WI38 (cell line): Measurements from ENCODE around the gene CASQ2.
"Not testable (repeated sequence)": the region's sequence is repeated elsewhere in the genome, so short reads cannot be mapped to it uniquely, and the experiment has no call there.

Source experiments
- H3K4me3 ChIP-seq: 2 replicates; pipeline ENCODE4 v1.5.1; 2011; ENCODE audit warnings: low read depth, mild to moderate bottlenecking, control low read depth, low read length
- TF ChIP-seq, protein P1 (sequence below): IDR thresholded peaks from 2 replicates; pipeline ENCODE4 v1.5.1; 2012; ENCODE audit warnings: low read depth, mild to moderate bottlenecking, control low read depth, low read length

CASQ2 gene

DNA sequence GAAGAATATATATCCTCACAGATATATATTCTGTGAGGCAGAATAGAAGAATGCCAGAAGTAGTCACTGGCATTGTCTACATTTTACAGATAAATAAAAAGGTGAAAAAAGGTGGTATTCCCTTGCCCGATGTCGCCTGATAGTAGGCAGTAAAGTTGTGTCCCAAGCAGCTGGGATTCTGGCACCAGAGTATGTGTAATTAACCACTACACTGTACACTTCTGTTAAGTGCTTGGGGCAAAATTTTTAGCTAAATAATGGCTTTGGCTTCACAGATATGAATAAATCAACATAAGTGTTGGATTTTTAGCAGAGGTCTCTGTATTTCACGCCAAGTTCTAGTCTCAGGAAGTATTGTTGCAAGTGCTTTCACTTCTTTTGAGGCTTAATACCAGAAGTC is 13.3 kb upstream of the CASQ2 start:
- TF ChIP-seq, protein P1, sequence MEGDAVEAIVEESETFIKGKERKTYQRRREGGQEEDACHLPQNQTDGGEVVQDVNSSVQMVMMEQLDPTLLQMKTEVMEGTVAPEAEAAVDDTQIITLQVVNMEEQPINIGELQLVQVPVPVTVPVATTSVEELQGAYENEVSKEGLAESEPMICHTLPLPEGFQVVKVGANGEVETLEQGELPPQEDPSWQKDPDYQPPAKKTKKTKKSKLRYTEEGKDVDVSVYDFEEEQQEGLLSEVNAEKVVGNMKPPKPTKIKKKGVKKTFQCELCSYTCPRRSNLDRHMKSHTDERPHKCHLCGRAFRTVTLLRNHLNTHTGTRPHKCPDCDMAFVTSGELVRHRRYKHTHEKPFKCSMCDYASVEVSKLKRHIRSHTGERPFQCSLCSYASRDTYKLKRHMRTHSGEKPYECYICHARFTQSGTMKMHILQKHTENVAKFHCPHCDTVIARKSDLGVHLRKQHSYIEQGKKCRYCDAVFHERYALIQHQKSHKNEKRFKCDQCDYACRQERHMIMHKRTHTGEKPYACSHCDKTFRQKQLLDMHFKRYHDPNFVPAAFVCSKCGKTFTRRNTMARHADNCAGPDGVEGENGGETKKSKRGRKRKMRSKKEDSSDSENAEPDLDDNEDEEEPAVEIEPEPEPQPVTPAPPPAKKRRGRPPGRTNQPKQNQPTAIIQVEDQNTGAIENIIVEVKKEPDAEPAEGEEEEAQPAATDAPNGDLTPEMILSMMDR = no peak

DNA sequence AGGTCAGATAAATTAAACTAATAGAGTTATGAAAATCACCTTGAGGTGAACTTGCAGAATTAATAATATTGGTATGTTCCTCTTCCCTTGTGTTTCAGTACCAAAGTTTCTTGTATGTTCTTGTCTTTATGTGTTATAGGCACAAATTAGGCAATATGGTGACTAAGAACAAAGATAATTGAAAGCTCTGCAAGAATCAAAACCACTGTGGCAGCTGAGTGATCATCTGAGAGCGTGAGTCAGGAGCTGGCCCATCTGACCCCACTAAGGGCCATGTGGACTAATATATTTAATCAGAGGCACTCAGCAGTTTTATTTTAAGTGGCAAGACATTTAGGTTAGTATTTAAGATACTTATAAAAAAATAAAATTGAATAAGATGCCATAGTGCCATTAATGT is 12.8 kb upstream of the CASQ2 start:
- TF ChIP-seq, protein P1 = no peak
- no peak overlapping the region for H3K4me3 ChIP-seq

More for the DNA sequence above, 13.3 kb upstream of the CASQ2 start:
- H3K4me3 ChIP-seq = no peak overlapping the region

DNA sequence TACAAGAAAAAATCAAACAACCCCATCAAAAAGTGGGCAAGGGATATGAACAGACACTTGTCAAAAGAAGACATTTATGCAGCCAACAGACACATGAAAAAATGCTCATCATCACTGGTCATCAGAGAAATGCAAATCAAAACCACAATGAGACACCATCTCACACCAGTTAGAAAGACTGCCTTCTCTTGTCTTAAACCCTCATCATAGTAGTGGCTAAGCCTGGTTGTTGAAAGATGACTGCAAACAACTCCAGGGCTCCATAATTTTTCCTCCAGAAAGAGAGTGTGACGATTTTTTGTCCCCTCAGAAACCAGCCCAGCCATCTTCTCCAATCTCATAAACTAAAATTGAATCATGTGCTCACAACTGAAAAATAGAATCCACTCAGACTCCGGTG is 12.1 kb upstream of the CASQ2 start:
- H3K4me3 ChIP-seq = not testable (repeated sequence)

DNA sequence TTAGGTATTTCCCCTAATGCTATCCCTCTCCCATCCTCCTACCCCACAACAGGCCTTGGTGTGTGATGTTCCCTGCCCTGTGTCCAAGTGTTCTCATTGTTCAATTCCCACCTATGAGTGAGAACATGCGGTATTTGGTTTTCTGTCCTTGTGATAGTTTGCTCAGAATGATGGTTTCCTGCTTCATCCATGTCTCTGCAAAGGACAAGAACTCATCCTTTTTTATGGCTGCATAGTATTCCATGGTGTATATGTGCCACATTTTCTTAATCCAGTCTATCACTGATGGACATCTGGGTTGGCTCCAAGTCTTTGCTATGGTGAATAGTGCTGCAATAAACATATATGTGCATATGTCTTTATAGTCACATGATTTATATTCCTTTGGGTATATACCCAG is 10.6 kb upstream of the CASQ2 start:
- not testable (repeated sequence) for H3K4me3 ChIP-seq

DNA sequence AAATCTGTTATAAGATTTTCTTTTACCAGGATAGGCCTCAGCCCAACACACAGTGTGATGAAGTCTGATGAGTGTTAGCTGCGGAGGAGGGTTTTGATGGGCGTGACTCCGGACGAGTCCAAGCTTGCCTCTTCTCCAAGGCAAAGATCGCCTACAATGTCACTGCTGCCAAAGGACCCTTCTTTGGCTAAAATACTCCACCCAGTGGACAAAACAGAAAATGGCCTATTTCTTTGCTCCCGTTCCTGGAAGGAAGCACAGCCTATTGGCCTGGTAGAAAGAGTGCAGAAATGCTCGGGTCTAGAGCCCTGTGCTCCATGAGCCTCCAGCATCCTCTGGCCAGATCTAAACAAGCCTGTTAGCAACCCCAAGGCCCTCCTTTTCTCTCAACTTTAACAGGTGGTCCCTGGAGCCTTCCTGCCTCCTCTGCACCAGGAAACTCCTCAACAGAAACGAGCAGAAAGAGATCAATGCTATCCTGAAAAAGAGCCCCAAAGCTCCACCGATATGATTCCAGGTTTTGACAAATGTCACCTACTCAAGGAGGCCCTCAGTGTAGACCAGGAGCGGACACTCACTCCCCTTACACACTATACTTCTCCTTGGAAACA is 3.4 kb upstream of the CASQ2 start:
- no peak overlapping the region for H3K4me3 ChIP-seq
- TF ChIP-seq, protein P1 = peak; percentile 57

DNA sequence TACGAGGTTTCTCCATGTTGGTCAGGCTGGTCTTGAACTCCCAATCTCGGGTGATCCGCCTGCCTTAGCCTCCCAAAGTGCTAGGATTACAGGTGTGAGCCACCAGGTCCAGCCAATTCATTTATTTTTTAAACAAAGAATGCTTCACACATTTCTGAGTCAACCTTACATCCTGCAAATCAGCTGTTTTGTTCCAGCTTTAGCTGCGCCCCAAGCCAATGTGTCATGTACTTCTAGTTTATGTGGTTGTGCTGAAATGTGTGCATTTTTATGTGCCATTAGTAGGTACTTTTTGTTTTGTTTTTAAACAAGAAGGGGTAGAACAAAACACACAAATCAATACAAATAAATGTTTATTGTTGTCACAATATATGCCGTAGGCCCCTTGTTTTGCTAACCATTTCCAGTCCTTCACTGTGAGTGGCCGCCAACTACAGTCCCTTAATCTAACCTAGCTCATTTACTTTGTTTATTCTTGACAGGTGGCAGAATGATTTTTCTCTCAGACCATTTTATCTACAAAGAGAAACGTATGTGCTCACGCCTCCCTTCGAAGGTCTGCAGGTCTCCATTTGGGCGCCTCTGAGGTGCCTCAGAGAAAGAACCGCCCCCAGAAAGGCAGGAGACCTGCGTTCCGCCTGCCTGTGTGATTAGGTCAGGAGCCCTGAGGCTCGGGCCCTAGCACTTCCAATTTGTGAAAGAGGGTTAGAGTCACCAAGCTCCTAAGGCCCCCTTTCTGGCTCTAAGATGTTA is 2.8 kb upstream of the CASQ2 start:
- TF ChIP-seq, protein P1 = no peak
- no peak overlapping the region for H3K4me3 ChIP-seq

DNA sequence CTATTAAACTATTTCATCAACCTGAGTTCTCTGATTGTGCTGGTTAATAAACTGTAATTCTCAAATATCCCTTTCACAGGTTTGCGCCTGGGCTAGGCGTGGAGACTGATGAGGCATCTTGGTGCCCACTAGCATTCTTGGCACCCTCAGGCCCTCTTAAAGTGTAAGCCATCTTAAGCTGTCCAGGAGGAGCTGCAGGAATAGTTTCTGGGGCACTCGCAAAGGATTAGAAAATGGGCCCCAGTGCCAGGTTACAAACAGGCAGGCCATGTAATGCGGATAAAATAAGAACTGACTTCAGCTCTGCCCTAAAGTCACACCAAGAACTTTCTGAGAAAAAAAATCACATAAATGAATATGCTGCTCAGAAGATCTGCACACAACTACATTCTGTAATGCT is 1.1 kb downstream of the CASQ2 start:
- H3K4me3 ChIP-seq = no peak overlapping the region
- TF ChIP-seq, protein P1 = no peak

DNA sequence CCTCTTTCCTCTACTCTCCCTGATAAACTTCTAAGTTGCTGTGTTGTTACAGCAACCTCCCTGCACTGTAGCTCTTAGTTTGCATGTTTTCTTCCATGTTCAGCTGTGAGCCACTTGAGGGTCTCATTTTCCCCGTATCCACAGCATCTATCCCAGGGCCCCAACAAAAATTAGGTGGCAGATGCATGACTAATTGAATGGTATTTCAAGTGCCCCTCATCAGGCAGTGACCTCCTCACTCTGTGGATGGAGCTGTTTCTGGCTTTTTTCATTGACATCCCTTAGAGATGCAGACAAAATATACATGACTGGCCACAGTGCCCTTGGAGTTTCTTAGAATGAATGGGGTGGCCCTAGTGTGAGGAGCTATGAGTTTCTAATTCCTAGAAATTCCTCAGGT is 3.4 kb downstream of the CASQ2 start:
- TF ChIP-seq, protein P1 = no peak
- H3K4me3 ChIP-seq = no peak overlapping the region
